UCSD-AML1 (cell line): ENCODE results near the gene CXCL6.

ENCODE experiments used
- DNase-seq: peaks from one replicate; lab custom pipeline; 2025; ENCODE audit not compliant: unreplicated experiment; lab: John Stamatoyannopoulos, UW

Gene CXCL6

DNA sequence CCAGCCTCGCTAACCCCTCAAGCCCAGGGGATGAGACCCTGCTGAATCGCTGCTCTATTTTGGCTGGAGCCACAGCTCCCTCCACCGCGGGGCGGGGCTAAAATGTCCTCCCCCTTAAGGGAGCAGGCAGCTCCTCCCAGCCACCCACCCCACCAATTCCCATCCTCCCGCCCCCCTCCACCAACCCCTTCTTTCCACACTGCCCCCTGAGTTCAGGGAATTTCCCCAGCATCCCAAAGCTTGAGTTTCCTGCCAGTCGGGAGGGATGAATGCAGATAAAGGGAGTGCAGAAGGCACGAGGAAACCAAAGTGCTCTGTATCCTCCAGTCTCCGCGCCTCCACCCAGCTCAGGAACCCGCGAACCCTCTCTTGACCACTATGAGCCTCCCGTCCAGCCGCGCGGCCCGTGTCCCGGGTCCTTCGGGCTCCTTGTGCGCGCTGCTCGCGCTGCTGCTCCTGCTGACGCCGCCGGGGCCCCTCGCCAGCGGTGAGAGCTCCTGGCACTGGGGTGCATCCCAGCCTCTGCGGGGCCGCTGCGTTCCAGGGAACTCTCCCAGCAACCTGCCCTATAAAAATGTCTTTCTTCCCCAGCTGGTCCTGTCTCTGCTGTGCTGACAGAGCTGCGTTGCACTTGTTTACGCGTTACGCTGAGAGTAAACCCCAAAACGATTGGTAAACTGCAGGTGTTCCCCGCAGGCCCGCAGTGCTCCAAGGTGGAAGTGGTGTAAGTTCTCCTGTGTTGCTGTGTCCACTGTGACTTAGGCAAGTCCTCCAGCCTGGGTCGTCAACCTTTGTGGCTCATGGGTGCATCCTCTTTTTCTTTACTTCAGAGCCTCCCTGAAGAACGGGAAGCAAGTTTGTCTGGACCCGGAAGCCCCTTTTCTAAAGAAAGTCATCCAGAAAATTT, at the start of gene CXCL6:
Gene CXCL6 (plus strand): TSS at position 306 of the 907 bp plus-strand sequence. CDS start 73 bp downstream, at position 379.
- DNase-seq = no peak

DNA sequence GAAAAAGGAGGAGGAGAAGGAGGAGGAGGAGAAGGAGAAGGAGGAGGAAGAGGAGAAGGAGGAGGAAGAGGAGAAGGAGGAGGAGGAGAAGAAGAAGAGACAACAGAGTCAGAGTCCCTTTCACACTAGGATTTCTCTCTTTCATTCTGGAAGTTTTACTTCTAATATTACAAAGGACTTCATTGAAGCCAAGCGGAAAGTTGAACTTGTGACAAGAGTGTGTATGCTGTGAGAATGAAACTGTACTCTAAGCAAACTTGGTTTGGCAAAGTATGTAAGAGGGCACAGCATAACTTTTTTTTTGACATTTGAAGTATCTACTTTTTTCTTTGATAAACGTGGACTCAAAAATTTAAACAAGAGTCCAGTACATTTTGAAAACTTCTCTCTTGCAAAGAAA, 48.1 kb upstream of the CXCL6 start:
- no peak for DNase-seq

- no peak for DNase-seq
Measured at GRCh38 chr4:73798842-73799241, 37.6 kb upstream of the CXCL6 start.

GRCh38 chr4:73800206-73800605, 36.3 kb upstream of the CXCL6 start:
- DNase-seq = no peak

- DNase-seq = no peak
Measured at GRCh38 chr4:73801692-73802091, 34.8 kb upstream of the CXCL6 start.

DNA sequence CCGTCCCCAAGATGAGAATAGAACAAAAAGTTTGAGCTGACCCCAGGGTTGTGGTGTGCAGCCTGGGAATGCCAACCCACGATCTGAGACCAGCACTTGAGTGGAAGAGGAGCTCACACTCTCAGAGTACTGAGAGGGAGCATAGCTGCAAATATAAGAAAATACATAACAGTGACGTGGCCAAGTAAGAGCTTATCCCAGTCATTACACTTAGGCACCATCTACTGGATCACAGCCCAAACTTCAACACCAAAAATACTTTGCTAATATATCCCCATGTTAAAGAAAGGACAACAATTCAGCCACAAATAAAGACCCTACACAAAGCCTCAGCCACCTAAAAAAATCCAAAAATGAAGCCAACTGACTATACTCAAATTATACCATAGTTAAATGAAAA, 33.3 kb upstream of the CXCL6 start:
- no peak for DNase-seq

DNA sequence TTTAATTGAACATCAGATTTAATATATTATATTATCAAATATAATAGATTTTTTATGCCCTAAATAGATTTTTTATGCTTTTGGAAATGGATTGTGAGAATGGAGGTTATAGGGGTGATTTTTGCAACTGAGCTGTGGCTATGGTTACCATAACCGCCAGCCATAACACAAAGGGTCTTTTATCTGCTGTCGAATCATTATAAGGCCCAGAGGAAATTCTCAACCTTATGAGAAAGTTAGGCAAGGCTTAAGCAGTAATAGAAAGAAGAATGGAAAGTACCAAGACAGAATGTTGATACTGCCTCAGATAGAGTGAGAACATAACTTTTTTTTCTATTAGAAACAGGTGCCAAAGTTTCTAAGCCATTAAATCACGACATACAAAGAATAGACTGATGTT, 26.3 kb upstream of the CXCL6 start:
- DNase-seq = no peak

GRCh38 chr4:73811841-73812240, 24.6 kb upstream of the CXCL6 start:
- DNase-seq = no peak

DNA sequence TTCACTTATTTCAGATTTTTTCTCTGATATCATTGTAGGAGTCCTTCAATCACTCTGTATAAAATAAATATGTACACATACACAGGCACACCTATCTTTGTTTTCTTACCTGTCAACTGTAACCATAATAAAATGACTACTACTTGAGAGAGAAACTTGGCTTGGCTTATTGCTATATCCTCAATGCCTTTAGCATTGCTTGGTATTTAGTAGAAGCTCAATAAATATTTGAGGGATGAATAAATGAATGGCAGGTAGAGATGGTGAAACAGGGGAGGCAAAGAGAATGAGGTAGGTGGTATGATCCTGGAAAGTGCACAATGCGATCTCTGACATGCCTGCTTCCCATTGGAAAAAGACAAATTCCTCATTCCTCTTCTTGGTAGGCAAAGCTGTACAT, 21.8 kb upstream of the CXCL6 start:
- DNase-seq = no peak

- no peak for DNase-seq
Measured at GRCh38 chr4:73815145-73815544, 21.3 kb upstream of the CXCL6 start.

DNA sequence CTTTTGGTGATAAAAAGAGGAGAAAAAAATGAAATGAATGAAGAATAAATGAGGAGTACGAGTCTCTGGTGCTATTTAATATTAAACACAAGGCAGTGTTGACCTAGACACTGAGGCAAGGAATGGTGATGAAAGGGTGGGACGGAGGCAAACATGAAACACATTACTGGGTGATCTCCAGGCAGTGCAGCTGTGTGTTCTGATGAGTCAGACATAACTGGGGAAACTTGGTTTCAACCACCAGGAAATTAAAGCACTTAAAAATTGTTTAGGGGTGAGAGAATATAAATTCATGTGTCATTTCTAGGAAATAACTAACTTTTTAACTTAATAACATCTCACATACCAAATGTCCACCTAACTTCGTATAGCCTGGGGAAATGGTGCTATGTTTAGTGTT, 19.7 kb upstream of the CXCL6 start:
- no peak for DNase-seq

GRCh38 chr4:73817341-73817740, 19.1 kb upstream of the CXCL6 start:
- DNase-seq = no peak

- DNase-seq = no peak
Measured at GRCh38 chr4:73821325-73821724, 15.2 kb upstream of the CXCL6 start.

DNA sequence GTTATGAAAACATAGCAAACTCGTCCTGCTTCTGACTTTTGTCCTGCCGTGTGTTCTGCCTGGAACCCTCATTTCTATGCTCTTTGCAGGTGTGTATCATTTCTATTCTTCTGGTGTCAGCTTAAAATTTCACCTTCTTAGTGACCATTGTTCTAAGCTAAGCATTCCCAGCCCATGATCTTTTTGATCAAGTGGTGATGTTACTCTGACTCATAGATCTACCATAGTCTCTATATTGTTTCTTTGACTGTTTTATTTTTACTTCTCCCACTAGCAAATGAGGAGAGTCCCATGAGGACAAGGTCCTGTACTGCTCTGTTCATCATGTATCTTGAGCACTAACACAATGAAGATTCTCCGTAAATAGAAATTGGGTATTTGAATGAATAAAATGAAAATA, 14.1 kb upstream of the CXCL6 start:
- DNase-seq = no peak

DNA sequence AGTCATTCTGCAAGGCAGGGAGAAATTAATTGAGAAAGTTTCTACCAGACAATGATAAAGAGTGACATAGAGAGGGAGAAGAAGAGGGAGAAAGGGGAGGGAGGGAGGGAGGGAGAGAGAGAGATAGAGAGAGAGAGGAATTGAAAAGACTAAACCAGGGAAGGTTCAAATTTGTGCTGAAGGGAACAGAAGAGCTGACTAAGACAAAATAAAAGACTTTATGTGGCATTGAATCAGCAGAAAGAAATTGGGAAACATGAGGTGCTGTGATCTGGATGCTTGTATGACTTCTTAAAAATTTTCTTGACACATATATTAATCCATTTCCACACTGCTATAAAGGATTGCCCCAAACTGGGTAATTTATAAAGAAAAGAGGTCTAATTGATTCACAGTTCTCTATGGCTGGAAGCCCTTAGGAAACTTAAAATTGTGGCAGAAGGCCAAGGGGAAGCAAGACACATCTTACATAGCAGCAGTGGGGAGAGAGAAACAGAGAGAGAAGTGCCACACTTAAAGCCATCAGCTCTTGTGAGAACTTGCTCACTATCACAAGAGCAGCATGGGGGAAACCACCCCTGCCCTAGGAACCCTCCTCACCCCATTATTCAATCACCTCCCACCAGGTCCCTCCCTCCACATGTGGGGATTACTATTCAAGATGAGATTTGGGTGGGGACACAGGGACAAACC, 13.5 kb upstream of the CXCL6 start:
- no peak for DNase-seq

- DNase-seq = no peak
Measured at GRCh38 chr4:73823760-73824159, 12.7 kb upstream of the CXCL6 start.

- DNase-seq = no peak
Measured at GRCh38 chr4:73828956-73829355, 7.5 kb upstream of the CXCL6 start.

- no peak for DNase-seq
Measured at GRCh38 chr4:73831569-73831968, 4.9 kb upstream of the CXCL6 start.

GRCh38 chr4:73832651-73833237, 3.7 kb upstream of the CXCL6 start:
- DNase-seq = peak; percentile 22

DNA sequence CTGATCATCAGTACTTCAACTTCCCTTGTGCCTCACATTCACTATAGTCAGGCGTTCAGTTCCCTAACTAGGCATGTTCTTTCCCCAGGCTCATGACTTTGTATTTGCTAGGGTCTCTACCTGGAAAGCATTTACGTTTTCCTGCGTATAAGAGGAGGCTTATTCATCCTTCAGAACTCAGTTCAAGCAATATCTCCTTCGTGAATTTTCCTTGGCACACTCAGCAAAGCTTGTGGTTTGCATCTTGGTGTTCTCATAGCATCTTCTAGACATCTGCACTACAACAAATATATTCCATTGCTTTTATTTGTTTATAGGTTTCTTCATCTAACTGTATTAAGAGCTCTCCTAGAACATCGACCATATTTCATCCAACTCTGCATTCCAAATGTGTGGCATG, 2.6 kb downstream of the CXCL6 start:
- no peak for DNase-seq

- DNase-seq = no peak
Measured at GRCh38 chr4:73839715-73840114, 3.2 kb downstream of the CXCL6 start.
